Measurements from ENCODE around the gene FMO1.

The FMO1 gene

GRCh38 chr1:171296897-171297296, 48.6 kb downstream of the FMO1 start:
- TF ChIP-seq REST (IDR thresholded peaks at IDR 0.05; ENCODE audit: insufficient read depth in 1 of 2, low read depth in 2 of 2, low read length in 2 of 2) (no peak), TAF1 (IDR thresholded peaks at IDR 0.05; ENCODE audit: borderline replicate concordance, insufficient read depth, low read length) (no peak), FOXP2 (optimal IDR thresholded peaks at IDR 0.05; ENCODE audit: borderline replicate concordance, extremely low read depth, extremely low read length, insufficient read depth) (no peak), SIN3A (IDR thresholded peaks at IDR 0.05; ENCODE audit: borderline replicate concordance, insufficient read depth, low read length) (no peak), POLR2AphosphoS5 (IDR thresholded peaks at IDR 0.05; ENCODE audit: low read depth, low read length) (no peak)

- TF ChIP-seq TAF1 (IDR thresholded peaks at IDR 0.05; ENCODE audit: borderline replicate concordance, insufficient read depth, low read length) (no peak), REST (IDR thresholded peaks at IDR 0.05; ENCODE audit: insufficient read depth in 1 of 2, low read depth in 2 of 2, low read length in 2 of 2) (no peak), POLR2AphosphoS5 (IDR thresholded peaks at IDR 0.05; ENCODE audit: low read depth, low read length) (no peak), SIN3A (IDR thresholded peaks at IDR 0.05; ENCODE audit: borderline replicate concordance, insufficient read depth, low read length) (no peak), FOXP2 (optimal IDR thresholded peaks at IDR 0.05; ENCODE audit: borderline replicate concordance, extremely low read depth, extremely low read length, insufficient read depth) (no peak)
These were observed 50.4 kb downstream of the FMO1 start for GRCh38 chr1:171298696-171299095.

- no peak for TF ChIP-seq SIN3A (IDR thresholded peaks at IDR 0.05; ENCODE audit: borderline replicate concordance, insufficient read depth, low read length)
- TF ChIP-seq POLR2AphosphoS5 (IDR thresholded peaks at IDR 0.05; ENCODE audit: low read depth, low read length): no peak
- no peak for TF ChIP-seq FOXP2 (optimal IDR thresholded peaks at IDR 0.05; ENCODE audit: borderline replicate concordance, extremely low read depth, extremely low read length, insufficient read depth)
- no peak for TF ChIP-seq REST (IDR thresholded peaks at IDR 0.05; ENCODE audit: insufficient read depth in 1 of 2, low read depth in 2 of 2, low read length in 2 of 2)
- TF ChIP-seq TAF1 (IDR thresholded peaks at IDR 0.05; ENCODE audit: borderline replicate concordance, insufficient read depth, low read length): no peak
These were observed 51.0 kb downstream of the FMO1 start for GRCh38 chr1:171299342-171299741.

DNA sequence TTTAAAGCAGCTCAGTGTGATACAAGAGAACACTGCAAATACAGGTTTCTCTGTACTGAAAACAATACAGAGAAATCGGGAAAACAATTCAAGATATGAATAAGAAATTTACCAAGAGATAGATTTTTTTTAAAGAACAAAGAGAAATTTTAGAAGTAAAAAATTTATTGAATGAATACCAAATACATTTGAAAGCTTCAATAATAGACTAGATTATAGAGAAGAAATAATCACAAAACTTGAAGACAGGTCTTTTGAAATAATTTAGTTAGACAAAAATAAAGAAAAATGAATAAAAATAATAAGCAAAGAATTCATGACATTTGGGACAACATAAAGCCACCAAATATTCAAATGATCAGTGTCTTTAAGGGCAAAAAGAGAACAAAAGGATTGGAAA, 52.1 kb downstream of the FMO1 start:
- TF ChIP-seq POLR2AphosphoS5 (IDR thresholded peaks at IDR 0.05; ENCODE audit: low read depth, low read length): no peak
- TF ChIP-seq FOXP2 (optimal IDR thresholded peaks at IDR 0.05; ENCODE audit: borderline replicate concordance, extremely low read depth, extremely low read length, insufficient read depth): no peak
- TF ChIP-seq TAF1 (IDR thresholded peaks at IDR 0.05; ENCODE audit: borderline replicate concordance, insufficient read depth, low read length): no peak
- no peak for TF ChIP-seq REST (IDR thresholded peaks at IDR 0.05; ENCODE audit: insufficient read depth in 1 of 2, low read depth in 2 of 2, low read length in 2 of 2)
- no peak for TF ChIP-seq SIN3A (IDR thresholded peaks at IDR 0.05; ENCODE audit: borderline replicate concordance, insufficient read depth, low read length)

GRCh38 chr1:171310661-171311087, 62.4 kb downstream of the FMO1 start:
- TF ChIP-seq FOXP2 (optimal IDR thresholded peaks at IDR 0.05; ENCODE audit: borderline replicate concordance, extremely low read depth, extremely low read length, insufficient read depth) (no peak), SIN3A (IDR thresholded peaks at IDR 0.05; ENCODE audit: borderline replicate concordance, insufficient read depth, low read length) (no peak), TAF1 (IDR thresholded peaks at IDR 0.05; ENCODE audit: borderline replicate concordance, insufficient read depth, low read length) (no peak), REST (IDR thresholded peaks at IDR 0.05; ENCODE audit: insufficient read depth in 1 of 2, low read depth in 2 of 2, low read length in 2 of 2) (no peak)

Measured in PFSK-1 (cell line).